Measurements from ENCODE around the gene FAM3B.

Gene FAM3B

DNA sequence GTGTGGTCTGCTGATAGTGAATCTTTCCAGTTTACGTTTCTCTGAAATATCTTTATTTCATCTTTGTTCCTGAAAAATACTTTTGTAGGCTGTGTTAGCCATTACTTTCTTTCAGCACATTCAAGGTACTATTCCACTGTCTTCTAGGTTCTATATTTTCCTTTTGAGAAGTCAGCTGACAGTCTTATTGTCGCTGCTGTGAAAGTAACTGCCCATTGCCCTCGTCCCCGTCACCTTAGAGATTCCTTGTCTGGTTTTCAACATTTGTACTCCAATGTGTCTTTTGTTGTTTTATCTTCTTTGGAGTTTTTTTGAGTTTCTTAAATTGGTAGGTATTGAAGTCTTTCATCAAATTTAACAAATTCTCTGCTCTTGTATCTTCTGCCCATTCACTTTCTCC is 25.4 kb downstream of the FAM3B start:
- Histone ChIP-seq H3K9me2 (ENCODE audit: low read depth, low read length) (no peaks in the 10 kb centered on the region), H3K9ac (ENCODE audit: low read length) (no peak overlapping the region), H3K4me1 (ENCODE audit: insufficient read depth, low read length, severe bottlenecking) (no peaks in the 10 kb centered on the region), H3K27me3 (ENCODE audit: insufficient read depth, low read length) (no peaks in the 10 kb centered on the region), H3K4me2 (ENCODE audit: low read length) (no peak overlapping the region), H2AFZ (ENCODE audit: low read length) (no peak overlapping the region), H3K9me3 (ENCODE audit: low read length) (peaks cover 18% of the 10 kb centered on the region), H3K36me3 (ENCODE audit: insufficient read depth, low read length) (peaks cover 8% of the 10 kb centered on the region), H3K79me2 (ENCODE audit: insufficient read depth, low read length) (no peaks in the 10 kb centered on the region), H3F3A (ENCODE audit: insufficient read depth, low read length) (no peaks in the 10 kb centered on the region), H3K4me3 (ENCODE audit: low read depth, low read length, poor library complexity, severe bottlenecking) (no peak overlapping the region), H4K20me1 (ENCODE audit: insufficient read depth, low read length) (no peaks in the 10 kb centered on the region), H3K27ac (ENCODE audit: low read depth, low read length, poor library complexity, severe bottlenecking) (no peak overlapping the region)
- TF ChIP-seq EZH2 (IDR thresholded peaks at IDR 0.05; ENCODE audit: borderline replicate concordance, low read length) (no peak), CTCF (IDR thresholded peaks at IDR 0.05; ENCODE audit: low read length) (no peak)

GRCh38 chr21:41344146-41344545 is 27.5 kb downstream of the FAM3B start:
- H4K20me1 ChIP-seq (ENCODE audit: insufficient read depth, low read length), result no peaks in the 10 kb centered on the region
- H3K4me3 ChIP-seq (ENCODE audit: low read depth, low read length, poor library complexity, severe bottlenecking), result no peak overlapping the region
- no peak overlapping the region for H3K4me2 ChIP-seq (ENCODE audit: low read length)
- H3K9me3 ChIP-seq (ENCODE audit: low read length), result peaks cover 18% of the 10 kb centered on the region
- H2AFZ ChIP-seq (ENCODE audit: low read length), result no peak overlapping the region
- H3K27ac ChIP-seq (ENCODE audit: low read depth, low read length, poor library complexity, severe bottlenecking), result no peak overlapping the region
- no peaks in the 10 kb centered on the region for H3K79me2 ChIP-seq (ENCODE audit: insufficient read depth, low read length)
- H3F3A ChIP-seq (ENCODE audit: insufficient read depth, low read length), result no peaks in the 10 kb centered on the region
- TF ChIP-seq EZH2 (IDR thresholded peaks at IDR 0.05; ENCODE audit: borderline replicate concordance, low read length), result no peak
- no peak for TF ChIP-seq CTCF (IDR thresholded peaks at IDR 0.05; ENCODE audit: low read length)
- no peaks in the 10 kb centered on the region for H3K4me1 ChIP-seq (ENCODE audit: insufficient read depth, low read length, severe bottlenecking)
- H3K36me3 ChIP-seq (ENCODE audit: insufficient read depth, low read length), result peaks cover 8% of the 10 kb centered on the region
- H3K9me2 ChIP-seq (ENCODE audit: low read depth, low read length), result no peaks in the 10 kb centered on the region
- H3K27me3 ChIP-seq (ENCODE audit: insufficient read depth, low read length), result no peaks in the 10 kb centered on the region
- no peak overlapping the region for H3K9ac ChIP-seq (ENCODE audit: low read length)

DNA sequence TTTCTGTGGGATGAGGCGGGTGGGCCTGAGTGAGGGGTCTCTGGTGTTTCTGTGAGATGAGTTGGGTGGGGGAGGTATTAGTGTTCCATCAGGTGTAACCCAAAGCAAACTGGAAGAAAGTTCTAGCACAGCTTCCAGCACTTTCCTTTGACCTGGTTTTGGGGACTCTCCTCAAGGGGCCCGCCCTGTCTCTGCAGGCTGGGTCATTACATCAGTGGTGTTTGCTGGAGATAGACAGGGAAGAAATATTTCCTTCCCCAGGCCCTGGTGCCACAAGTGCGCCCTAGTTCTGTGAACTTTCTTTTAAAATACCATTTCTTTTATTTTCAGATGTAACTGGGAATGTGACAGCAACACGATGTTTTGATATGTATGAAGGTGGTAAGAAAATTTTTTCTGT is 28.8 kb downstream of the FAM3B start:
- Histone ChIP-seq H3K4me1 (ENCODE audit: insufficient read depth, low read length, severe bottlenecking) (no peaks in the 10 kb centered on the region), H3K79me2 (ENCODE audit: insufficient read depth, low read length) (no peaks in the 10 kb centered on the region)

More for the DNA sequence above, 28.8 kb downstream of the FAM3B start:
- Histone ChIP-seq H3K27me3 (ENCODE audit: insufficient read depth, low read length) (no peaks in the 10 kb centered on the region), H3K36me3 (ENCODE audit: insufficient read depth, low read length) (peaks cover 8% of the 10 kb centered on the region), H3K4me3 (ENCODE audit: low read depth, low read length, poor library complexity, severe bottlenecking) (no peak overlapping the region), H3K4me2 (ENCODE audit: low read length) (no peak overlapping the region), H3K9me2 (ENCODE audit: low read depth, low read length) (no peaks in the 10 kb centered on the region), H2AFZ (ENCODE audit: low read length) (no peak overlapping the region), H3K9me3 (ENCODE audit: low read length) (peaks cover 18% of the 10 kb centered on the region), H4K20me1 (ENCODE audit: insufficient read depth, low read length) (no peaks in the 10 kb centered on the region), H3K27ac (ENCODE audit: low read depth, low read length, poor library complexity, severe bottlenecking) (no peak overlapping the region), H3K9ac (ENCODE audit: low read length) (no peak overlapping the region), H3F3A (ENCODE audit: insufficient read depth, low read length) (no peaks in the 10 kb centered on the region)
- TF ChIP-seq CTCF (IDR thresholded peaks at IDR 0.05; ENCODE audit: low read length) (no peak), EZH2 (IDR thresholded peaks at IDR 0.05; ENCODE audit: borderline replicate concordance, low read length) (no peak)

Measured in OCI-LY1 (cell line).